Measurements from ENCODE around the gene PARD3.

DNA sequence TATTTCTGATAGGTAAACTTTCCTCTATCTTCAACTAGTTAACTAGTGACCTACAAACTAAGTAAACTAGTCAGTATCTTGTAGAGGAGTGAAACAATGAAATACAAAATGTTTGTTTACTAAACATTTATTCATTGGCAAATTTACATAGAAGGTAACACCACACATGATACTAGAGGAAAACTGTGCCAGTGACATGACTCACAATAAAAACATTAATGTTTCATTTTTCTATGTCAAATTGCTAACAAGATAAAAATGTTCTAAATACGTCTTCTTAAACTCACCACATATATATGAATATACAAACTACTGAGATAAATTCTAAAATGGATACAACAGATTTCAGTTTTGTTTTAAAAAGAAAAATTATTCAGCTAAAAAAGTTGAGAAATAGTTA lies 471.3 kb downstream of the PARD3 start:
- TF ChIP-seq EZH2phosphoT487 (IDR thresholded peaks at IDR 0.05; ENCODE audit: insufficient read depth, low read depth) (no peak), EZH2 (IDR thresholded peaks at IDR 0.05; ENCODE audit: insufficient read depth, poor library complexity, severe bottlenecking) (no peak)
